ENCODE data around the gene PCNX3.
A peak's percentile ranks its signal among the peaks of the same experiment; 100 is the strongest.
"Not testable (repeated sequence)": the region's sequence is repeated elsewhere in the genome, so short reads cannot be mapped to it uniquely, and the experiment has no call there.

Gene PCNX3

DNA sequence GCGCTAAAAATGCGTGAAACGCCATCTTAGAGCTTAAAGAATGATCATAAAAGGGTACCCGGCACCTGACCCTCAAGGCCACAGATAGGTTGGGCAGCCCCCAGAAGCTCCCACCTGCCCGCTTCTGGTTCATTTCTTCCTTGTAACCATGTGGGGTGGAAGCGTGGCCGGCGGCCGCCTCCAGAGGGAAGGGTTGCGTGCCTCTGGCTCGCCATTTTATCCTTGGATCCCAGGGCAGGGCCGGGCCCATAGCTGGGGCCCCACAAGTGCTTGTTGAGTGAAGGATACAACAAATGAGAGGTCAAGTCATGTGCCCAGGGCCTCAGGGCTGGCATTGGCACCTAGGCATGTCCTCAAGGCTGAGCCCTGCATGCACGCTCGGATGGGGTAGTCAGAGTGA, 5.9 kb downstream of the PCNX3 start:
- no peak for DNase-seq

DNA sequence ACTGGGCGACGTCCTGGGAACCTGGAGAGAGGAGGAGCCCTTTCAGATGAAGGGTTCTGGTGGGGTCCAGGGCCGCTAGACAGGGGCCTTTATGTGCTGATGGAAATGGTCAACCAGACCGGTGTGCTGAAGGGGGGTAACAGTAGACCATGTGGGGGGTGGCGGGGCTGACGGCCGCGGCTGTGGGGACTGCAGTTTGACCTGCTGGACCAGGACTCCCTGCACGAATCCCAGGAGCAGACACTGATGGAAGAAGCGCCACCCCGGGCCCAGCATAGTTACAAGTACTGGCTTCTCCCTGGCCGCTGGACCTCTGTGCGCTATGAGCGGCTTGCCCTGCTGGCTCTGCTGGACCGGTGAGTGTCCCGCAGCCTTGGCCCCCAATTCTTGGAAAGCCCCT, 6.4 kb downstream of the PCNX3 start:
- no peak for DNase-seq

DNA sequence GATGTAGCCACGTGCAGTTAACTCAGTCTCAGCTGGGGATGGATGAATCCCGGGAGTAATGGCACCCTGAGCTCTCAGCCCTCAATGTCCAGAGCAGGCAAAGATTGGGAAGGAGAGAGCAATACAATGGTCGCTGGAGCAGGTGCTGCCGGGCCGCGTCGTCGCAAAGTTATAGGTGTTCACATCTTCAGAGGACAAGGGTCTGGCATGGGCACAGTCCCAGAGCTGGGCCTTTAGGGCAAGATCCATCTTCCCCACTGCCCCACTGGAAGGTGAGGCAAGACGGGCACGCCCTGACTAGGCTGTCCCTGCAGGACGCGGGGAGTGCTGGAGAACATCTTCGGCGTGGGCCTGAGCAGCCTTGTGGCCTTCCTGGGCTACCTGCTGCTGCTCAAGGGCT, 7.6 kb downstream of the PCNX3 start:
- DNase-seq: no peak

DNA sequence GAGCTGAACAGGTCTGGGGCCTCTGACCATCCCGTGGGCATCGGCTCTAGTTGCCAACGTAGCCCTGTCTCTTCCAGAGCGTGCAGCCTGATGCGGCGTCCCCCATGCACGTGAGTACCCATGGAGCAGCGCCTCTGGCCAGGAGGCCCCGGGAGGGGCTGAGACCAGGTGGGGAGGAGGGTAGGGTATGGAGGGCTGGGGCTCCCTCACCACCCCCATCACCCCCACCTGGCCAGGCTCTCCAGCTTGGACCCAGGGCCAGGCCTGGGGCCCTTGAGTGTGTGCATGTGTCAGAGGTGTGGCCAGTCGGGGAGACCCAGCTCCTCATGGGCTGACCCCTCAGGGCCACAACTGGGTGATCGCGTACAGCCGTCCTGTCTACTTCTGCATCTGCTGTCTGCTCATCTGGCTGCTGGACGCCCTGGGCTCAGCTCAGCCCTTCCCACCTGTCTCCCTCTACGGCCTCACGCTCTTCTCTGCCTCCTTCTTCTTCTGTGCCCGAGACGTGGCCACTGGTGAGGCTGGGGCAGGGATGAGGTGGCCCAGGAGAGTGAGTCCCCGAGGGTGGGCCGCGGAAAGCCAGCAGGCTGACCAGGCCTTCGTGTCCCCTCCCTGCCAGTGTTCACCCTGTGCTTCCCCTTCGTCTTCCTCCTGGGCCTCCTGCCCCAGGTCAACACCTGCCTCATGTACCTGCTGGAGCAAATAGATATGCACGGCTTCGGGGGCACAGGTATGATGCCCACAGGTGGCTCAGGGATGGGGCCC, 8.5 kb downstream of the PCNX3 start:
- no peak for DNase-seq

DNA sequence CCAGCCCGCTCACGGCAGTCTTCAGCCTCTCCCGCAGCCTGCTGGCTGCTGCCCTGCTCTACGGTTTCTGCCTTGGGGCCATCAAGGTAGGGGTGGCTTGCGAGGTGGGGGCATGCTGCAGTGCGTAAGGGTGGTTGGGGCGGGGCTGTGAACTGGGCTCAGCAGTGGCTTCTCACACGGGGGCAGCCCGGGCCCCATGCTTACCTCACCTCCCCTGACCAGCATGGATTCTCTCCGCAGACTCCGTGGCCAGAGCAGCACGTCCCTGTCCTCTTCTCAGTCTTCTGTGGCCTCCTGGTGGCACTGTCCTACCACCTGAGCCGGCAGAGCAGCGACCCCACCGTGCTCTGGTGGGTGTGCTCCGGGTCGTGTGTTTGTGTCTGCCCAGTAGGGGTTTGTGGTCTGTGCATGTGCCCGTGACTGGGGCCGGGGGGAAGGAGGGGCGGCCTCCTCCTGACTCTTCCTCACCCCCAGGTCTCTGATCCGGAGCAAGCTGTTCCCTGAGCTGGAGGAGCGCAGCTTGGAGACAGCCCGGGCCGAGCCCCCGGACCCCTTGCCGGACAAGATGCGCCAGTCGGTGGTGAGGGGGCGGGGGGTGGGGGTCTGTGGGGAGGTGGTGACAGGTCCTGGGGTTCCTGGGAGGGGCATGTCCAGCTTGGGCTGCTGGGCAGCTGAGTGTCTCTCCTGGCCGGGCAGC, 9.5 kb downstream of the PCNX3 start:
- DNase-seq: no peak

DNA sequence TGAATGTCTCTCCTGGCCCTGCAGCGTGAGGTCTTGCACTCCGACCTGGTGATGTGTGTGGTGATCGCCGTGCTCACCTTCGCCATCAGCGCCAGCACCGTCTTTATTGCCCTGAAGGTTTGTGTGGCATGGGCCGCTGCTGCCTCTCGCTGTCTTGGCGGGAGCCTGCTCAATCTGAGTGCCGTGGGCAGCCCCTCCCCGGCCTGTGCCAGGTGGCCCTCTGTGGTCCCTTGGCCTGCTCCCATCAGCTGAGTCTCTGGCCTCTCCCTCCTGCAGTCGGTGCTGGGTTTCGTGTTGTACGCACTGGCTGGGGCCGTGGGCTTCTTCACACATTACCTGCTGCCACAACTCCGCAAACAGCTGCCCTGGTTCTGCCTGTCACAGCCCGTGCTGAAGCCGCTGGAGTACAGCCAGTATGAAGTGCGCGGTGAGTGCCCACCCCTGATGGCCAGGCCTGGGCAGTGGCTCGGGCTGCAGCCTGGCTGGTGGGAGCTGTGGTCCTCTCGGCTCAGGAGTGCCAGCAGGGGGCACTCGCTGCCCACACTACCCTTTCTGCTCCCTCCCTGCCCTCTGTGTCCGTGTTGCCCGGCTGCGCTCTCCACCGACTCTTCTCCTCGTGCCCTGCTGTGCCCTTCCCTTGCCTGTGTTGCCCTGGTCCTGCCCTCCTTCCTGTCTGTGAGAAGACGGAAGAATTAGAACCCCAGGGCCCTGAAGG, 10.2 kb downstream of the PCNX3 start:
- DNase-seq: no peak

DNA sequence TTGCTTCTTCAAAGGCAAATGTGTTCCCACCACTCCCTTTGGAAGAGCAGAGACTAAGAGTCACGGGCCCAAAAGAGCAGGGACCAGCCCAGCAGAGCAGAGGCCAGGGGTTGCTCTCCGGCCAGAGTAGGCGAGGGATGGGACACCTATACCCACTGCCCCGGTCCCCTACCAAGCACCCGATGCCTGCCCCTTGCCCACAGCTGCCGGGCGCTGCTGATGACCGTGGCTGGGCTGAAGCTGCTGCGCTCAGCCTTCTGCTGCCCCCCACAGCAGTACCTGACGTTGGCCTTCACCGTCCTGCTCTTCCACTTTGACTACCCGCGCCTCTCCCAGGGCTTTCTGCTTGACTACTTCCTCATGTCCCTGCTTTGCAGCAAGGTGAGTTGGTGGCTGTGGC, 11.6 kb downstream of the PCNX3 start:
- DNase-seq: no peak

DNA sequence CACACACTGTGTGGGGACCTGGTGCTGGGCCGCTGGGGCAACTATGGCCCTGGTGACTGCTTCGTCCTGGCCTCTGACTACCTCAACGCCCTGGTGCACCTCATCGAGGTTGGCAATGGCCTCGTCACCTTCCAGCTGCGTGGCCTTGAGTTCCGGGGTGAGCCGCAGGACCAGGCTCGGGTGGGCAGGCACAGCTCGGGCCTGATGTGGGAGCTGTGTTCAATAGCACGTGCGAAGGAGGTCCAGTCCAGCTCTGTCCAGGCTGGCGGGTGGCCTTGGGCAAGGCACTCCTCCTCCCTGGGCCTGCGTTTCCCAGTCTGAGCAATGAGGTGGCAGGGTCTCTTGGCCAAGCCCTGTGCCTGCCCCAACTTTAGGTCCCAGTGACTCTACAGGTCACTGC, 14.0 kb downstream of the PCNX3 start:
- DNase-seq: no peak

DNA sequence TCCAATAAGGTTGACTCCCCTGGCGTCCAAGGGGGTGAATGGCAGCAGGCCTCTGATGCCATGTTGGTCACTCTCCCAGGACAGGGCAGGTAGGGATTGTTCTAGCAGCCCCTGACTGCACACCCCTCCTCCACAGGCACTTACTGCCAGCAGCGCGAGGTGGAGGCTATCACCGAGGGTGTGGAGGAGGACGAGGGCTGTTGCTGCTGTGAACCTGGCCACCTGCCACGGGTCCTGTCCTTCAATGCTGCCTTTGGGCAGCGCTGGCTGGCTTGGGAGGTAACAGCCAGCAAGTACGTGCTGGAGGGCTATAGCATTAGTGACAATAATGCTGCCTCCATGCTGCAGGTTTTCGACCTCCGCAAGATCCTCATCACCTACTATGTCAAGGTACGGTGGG, 14.6 kb downstream of the PCNX3 start:
- DNase-seq: no peak

DNA sequence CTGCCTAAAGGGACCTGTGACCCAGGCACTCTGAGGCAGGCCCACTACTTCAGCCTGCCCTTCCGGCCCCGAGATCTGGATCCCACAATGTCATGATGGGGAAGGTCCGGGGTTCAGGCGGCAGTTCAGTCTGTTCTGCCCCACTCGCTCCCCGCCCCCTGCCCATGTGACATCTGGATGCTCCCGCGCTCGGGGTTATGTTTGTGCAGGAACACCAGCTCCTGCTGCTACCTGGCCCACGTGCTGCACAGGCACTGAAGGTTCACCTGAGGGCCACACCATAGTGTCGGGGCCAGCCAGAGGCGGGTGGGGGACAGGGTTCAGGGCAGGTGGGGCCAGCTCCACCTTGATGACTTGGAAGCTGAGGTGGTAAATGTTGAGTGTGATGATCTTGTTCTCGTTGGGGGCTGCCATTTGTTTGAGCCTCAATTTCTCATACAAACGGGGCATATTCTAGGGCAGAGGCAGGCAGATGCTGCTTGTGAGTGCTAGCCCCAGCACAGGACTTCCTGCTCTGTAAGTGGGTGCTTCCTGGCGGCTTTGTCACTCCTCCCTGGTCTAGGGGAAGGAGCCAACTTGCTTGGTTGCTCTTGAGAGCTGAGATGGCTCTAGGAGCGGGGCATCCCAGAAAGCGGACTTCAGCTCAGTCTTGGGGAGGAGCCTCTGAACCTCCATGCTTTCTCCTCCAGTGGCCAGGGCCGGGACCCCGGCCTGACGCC, 18.0 kb downstream of the PCNX3 start:
- DNase-seq: no peak

DNA sequence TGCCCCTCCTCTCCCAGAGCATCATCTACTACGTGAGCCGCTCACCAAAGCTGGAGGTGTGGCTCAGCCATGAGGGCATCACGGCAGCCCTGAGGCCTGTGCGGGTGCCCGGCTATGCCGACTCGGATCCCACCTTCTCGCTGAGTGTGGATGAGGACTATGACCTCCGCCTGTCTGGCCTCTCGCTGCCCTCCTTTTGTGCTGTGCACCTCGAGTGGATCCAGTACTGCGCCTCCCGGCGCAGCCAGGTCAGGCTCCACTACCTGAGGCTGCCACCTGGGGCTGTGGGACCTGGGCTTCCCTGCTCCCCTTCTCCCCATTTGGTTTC, 18.5 kb downstream of the PCNX3 start:
- no peak for DNase-seq

DNA sequence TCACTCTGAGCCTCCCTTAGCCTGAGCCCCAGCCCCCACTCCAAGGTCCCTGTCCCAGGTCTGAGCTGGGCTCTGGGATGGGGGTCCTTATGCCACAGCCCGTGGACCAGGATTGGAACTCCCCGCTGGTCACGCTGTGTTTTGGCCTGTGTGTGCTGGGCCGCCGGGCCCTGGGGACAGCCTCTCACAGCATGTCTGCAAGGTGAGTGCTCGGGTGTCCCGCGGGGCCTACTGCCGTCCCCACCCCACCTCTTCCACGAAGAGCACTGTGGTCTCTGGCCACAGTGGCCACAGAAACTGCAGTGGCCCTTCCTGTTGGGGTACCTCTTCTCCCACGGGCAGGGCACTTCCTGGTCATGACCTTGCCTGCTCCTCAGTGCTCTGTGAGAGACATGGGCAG, 18.9 kb downstream of the PCNX3 start:
- DNase-seq: no peak

DNA sequence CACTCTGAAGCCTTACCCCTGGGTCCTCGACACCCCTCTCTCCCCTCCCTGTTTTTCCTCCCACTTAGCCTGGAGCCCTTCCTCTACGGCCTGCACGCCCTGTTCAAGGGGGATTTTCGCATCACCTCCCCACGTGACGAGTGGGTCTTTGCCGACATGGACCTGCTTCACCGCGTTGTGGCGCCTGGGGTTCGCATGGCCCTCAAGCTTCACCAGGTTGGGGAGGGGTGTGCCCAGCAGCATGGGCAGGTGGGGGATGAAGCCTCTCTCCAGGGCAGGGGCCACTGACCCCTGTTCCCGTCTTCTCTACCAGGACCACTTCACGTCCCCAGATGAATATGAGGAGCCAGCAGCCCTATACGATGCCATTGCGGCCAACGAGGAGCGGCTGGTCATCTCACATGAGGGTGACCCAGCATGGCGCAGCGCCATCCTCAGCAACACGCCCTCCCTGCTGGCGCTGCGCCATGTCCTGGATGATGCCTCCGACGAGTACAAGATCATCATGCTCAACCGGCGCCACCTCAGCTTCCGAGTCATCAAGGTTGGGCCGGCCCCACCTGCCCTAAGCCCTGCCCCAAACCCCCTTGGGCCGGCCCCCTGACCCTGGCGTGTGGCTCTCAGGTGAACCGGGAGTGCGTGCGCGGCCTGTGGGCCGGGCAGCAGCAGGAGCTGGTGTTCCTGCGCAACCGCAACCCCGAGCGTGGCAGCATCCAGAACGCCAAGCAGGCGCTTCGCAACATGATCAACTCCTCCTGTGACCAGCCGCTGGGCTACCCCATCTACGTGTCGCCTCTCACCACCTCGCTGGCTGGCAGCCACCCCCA, 19.5 kb downstream of the PCNX3 start:
- DNase-seq: no peak

DNA sequence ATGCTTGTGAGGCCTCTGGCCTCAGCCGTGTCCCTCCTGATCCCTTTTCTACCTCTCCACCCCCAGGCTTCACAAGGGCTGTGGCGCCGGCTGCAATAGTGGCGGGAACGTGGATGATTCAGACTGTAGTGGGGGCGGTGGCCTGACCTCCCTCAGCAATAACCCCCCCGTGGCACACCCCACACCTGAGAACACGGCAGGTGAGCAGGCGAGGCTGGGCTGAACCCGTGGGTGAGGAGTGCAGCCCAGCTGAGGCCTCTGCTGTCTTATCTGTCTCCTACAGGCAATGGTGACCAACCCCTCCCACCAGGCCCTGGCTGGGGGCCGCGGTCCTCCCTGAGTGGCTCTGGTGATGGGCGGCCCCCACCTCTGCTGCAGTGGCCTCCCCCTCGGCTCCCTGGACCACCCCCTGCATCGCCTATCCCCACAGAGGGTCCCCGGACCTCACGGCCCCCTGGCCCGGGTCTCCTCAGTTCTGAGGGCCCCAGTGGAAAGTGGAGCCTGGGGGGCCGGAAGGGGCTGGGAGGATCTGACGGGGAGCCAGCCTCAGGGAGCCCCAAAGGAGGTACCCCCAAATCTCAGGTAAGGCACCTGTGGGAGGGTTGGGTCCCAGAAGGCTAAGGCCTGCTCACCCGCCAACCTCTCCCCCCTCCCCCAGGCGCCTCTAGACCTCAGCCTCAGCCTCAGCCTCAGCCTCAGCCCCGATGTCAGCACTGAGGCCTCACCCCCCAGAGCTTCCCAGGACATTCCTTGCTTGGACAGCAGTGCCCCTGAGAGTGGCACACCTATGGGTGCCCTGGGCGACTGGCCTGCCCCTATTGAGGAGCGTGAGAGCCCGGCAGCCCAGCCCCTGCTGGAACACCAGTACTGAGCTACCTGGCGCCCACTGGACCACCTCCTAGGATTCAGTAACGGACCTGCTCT, 20.8 kb downstream of the PCNX3 start:
- no peak for DNase-seq

DNA sequence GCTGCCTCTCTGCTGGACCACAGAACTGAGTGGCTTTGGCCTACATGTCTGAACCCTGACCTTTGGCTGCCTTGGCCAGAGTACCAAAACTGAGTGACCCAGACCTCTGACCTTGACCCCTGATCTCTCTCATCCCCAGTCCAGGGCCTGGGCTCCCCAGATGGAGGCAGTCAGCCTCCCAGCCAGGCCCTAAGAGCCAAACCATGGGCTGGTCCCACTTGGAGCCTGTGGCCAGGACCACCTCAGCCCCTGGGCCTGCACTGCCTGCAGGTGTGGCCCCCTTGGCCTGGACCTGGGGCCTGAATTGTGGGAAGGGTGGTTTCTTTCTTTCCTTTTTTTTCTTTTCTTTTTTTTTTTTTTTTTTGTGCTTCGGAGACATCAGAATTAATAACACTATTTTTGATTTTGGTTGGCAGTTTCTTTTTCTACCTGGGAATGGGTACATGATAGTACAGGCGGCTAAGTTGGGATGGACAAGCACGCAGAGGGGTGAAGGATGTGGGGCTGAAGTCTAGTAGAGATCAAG, 21.5 kb downstream of the PCNX3 start:
- no peak for DNase-seq

DNA sequence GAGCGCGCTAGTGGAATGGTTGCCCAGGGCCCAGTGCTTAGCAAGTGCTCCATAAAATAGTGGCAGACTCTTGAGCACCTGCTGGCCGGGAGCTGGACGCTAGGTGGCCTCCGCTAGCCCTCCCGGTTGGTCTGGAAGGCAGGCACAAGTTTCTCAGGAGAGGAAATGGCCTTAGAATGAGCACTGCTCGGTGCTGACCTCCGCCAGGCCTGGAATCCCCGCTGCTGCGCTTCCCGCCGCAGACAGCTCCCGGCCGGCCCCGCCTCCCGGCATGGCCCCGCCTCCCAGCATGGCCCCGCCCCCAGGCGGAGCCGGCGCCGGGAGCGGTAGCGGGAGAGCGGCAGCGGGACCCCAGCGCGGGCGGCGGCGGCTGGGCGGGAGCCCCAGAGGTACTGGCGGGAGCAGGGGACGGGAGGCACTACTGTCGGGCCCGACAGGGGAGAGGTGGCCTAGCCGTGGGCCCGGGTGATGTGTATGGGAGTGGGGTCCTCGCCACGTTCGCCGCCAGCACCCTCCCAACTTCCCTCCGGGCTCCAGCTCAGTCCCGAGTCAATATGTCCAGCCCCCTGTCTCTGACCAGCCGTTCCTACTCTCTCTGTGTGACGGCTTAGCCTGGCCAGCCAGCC, 22.3 kb downstream of the PCNX3 start, which contains the start of gene SIPA1:
TSS of gene SIPA1 (plus strand) at position 308 of the 626 bp plus-strand sequence. CDS start 2,821 bp downstream, outside the sequence.
- DNase-seq: peak; percentile 40

DNA sequence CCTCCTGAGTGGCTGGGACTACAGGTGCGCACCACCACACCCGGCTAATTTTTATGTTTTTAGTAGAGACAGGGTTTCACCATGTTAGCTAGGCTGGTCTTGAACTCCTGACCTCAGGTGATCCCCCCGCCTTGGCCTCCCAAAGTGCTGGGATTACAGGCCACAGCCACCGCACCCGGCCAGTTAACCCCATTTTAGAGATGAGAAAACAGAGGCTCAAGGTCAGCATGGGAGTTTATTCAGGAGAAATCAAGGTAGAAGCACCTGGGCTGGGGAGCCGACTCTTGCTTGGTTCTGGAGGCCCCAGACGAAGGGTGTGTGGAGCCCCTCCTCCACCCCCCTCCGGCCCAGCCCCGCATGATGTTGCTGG, 23.6 kb downstream of the PCNX3 start:
- DNase-seq: not testable (repeated sequence)

DNA sequence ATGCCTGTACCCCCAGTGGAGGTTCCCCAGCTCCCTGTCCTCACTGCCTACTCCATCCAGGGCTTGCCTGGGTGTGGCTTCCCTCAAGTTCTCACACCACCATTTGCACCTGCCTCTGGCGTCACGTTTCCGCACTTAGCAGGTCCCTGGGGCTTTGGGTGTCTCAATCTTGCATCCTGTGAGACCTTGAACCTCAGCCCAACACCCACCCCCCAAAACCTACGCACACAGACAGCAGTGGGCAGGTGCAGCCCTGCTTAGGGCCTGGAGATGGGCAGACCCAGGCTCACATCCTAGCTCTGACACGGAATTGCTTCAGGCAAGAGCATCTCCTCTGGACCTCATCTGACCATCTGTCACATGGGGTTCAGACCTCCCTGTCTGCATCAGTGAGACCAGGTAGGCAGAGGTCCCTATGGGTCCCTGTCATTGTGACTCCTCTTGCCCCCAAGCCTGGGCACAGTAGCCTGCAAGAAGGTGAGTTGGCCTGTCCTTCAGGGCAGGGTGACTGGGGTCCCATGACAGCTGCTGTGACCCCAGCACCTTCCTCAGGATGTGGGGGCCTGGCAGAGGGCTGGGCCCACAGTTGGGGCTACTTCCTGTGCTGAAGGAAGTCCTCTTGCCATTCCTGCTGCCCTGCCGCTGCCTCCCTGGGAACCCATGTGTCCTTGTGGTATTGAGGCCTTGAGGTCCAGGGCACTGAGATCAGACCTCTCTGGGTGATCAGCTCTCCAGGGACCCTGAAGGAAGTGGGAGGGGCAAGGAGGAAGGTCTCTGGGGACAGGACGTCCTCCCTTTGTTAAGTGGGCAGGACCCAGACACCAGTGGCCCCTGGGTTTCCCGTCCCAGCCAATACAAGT, 24.3 kb downstream of the PCNX3 start:
- DNase-seq: peak; percentile 47

DNA sequence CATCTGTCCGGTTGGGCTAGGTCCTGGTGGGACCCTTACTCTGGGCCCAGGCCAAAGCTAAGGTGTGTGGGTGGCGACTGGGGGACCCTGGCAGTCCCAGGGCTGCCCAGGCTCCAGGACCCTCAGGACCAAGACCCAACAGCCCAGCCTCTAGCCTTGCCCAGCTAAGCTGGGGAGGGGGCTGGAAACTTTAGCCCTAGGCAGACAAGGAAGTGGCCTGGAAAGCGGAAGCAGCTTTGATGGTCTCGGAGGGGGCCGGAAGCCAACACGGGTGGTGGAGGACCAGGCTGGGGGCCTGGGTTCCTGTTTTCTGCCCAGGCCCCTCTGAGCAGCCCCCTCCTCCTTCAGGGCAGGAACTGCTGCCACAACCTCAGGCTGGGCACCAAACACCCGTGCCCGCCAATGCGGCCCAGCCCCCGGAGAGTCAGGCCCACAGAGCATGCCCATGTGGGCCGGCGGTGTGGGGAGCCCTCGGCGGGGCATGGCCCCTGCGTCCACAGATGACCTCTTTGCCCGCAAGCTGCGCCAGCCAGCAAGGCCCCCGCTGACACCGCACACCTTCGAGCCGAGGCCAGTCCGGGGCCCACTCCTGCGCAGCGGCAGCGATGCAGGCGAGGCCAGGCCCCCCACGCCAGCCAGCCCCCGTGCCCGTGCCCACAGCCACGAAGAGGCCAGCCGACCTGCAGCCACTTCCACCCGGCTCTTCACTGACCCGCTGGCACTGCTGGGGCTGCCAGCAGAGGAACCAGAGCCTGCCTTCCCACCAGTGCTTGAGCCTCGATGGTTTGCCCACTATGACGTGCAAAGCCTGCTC, 25.1 kb downstream of the PCNX3 start:
- DNase-seq: no peak
